HG03095 (cell line): ENCODE results near the gene HINFP.
"Not testable (repeated sequence)": the region's sequence is repeated elsewhere in the genome, so short reads cannot be mapped to it uniquely, and the experiment has no call there.

Experiments
- ATAC-seq: cut with Tn5 transposase; IDR thresholded peaks from one replicate; pipeline ENCODE4 v1.9.1; 2021; ENCODE audit warnings: moderate library complexity; ENCODE audit not compliant: unreplicated experiment

HINFP gene

GRCh38 chr11:119100246-119100970 lies 21.0 kb upstream of the HINFP start:
- ATAC-seq = no peak

- no peak for ATAC-seq
Observed at GRCh38 chr11:119100994-119101758, 20.2 kb upstream of the HINFP start.

- peak; percentile 84 for ATAC-seq
Observed at GRCh38 chr11:119101759-119102423, 19.5 kb upstream of the HINFP start, which contains the start of gene DPAGT1. TSS of gene DPAGT1 (minus strand) at chr11:119101853. CDS start at chr11:119101655, 198 bp downstream.

GRCh38 chr11:119103161-119103664 lies 18.2 kb upstream of the HINFP start:
- not testable (repeated sequence) for ATAC-seq

- ATAC-seq = no peak
Observed at GRCh38 chr11:119103793-119104192, 17.6 kb upstream of the HINFP start.

GRCh38 chr11:119106564-119107537 lies 14.5 kb upstream of the HINFP start, which contains the start of gene C2CD2L:
TSS of gene C2CD2L (plus strand) at chr11:119107344. CDS start at chr11:119107742, 398 bp downstream.
- peak; percentile 64 for ATAC-seq

GRCh38 chr11:119107538-119108145 lies 13.7 kb upstream of the HINFP start:
- ATAC-seq = no peak

- ATAC-seq = no peak
Observed at GRCh38 chr11:119108146-119108856, 13.1 kb upstream of the HINFP start.

GRCh38 chr11:119108857-119109221 lies 12.5 kb upstream of the HINFP start:
- ATAC-seq = no peak

GRCh38 chr11:119109843-119110242 lies 11.5 kb upstream of the HINFP start:
- ATAC-seq = no peak

GRCh38 chr11:119110439-119110838 lies 10.9 kb upstream of the HINFP start:
- ATAC-seq = no peak

- ATAC-seq = no peak
Observed at GRCh38 chr11:119111361-119111925, 9.9 kb upstream of the HINFP start.

GRCh38 chr11:119112314-119113020 lies 8.9 kb upstream of the HINFP start:
- ATAC-seq = no peak

- ATAC-seq = no peak
Observed at GRCh38 chr11:119113716-119114115, 7.7 kb upstream of the HINFP start.

GRCh38 chr11:119114351-119114750 lies 7.0 kb upstream of the HINFP start:
- no peak for ATAC-seq

GRCh38 chr11:119115484-119116234 lies 5.7 kb upstream of the HINFP start:
- no peak for ATAC-seq

- ATAC-seq = no peak
Observed at GRCh38 chr11:119116235-119116594, 5.2 kb upstream of the HINFP start.

- no peak for ATAC-seq
Observed at GRCh38 chr11:119116601-119117000, 4.8 kb upstream of the HINFP start.
